MM.1S (cell line): ENCODE results near the gene FTH1.

Experiments
- DNase-seq: peaks from one replicate; pipeline ENCODE4 v3.0.0-alpha.2; 2015
- H2AFZ ChIP-seq: fragments of 300-600 bp; sonication (generic); 2 replicates; pipeline ENCODE4 v1.6.0; 2016; ENCODE audit warnings: antibody characterized with exemption, low read length
- H3F3A ChIP-seq: fragments of 300-600 bp; sonication (generic); 2 replicates; pipeline ENCODE4 v1.6.1; 2016; ENCODE audit warnings: mild to moderate bottlenecking, antibody characterized with exemption, low read length, moderate library complexity, mixed read lengths; ENCODE audit not compliant: insufficient read depth
- H3K27ac ChIP-seq: fragments of 300-600 bp; sonication (generic); 2 replicates; pipeline ENCODE4 v1.5.1; 2016; ENCODE audit warnings: mild to moderate bottlenecking, low read length
- H3K27me3 ChIP-seq: fragments of 300-600 bp; sonication (generic); replicated peaks from 2 replicates; pipeline ENCODE4 v1.6.0; 2016; ENCODE audit warnings: low read length; ENCODE audit not compliant: insufficient read depth
- H3K36me3 ChIP-seq: fragments of 300-600 bp; sonication (generic); replicated peaks from 2 replicates; pipeline ENCODE4 v1.6.1; 2016; ENCODE audit warnings: mild to moderate bottlenecking, low read length, mixed read lengths; ENCODE audit not compliant: insufficient read depth
- H3K4me1 ChIP-seq: fragments of 300-600 bp; sonication (generic); 2 replicates; pipeline ENCODE4 v1.6.1; 2016; ENCODE audit warnings: low read length, mixed read lengths
- H3K4me2 ChIP-seq: fragments of 300-600 bp; sonication (generic); 2 replicates; pipeline ENCODE4 v1.6.0; 2016; ENCODE audit warnings: low read depth, low read length
- H3K4me3 ChIP-seq: fragments of 300-600 bp; sonication (generic); 2 replicates; pipeline ENCODE4 v1.5.1; 2016; ENCODE audit warnings: low read length, mixed read lengths
- H3K79me2 ChIP-seq: fragments of 300-600 bp; sonication (generic); 2 replicates; pipeline ENCODE4 v1.6.1; 2016; ENCODE audit warnings: mixed run types, low read length, mixed read lengths
- H3K9ac ChIP-seq: fragments of 300-600 bp; sonication (generic); 2 replicates; pipeline ENCODE4 v1.6.1; 2016; ENCODE audit warnings: low read length, mixed read lengths
- H3K9me2 ChIP-seq: fragments of 300-600 bp; sonication (generic); replicated peaks from 2 replicates; pipeline ENCODE4 v1.6.1; 2016; ENCODE audit warnings: mild to moderate bottlenecking, low read length, mixed read lengths; ENCODE audit not compliant: insufficient read depth
- H3K9me3 ChIP-seq: fragments of 300-600 bp; sonication (generic); replicated peaks from 2 replicates; pipeline ENCODE4 v1.6.1; 2016; ENCODE audit warnings: mild to moderate bottlenecking, low read length, mixed read lengths; ENCODE audit not compliant: insufficient read depth
- H4K20me1 ChIP-seq: fragments of 300-600 bp; sonication (generic); 2 replicates; pipeline ENCODE4 v1.6.1; 2016; ENCODE audit warnings: mild to moderate bottlenecking, low read length, moderate library complexity, mixed read lengths; ENCODE audit not compliant: insufficient read depth
- CTCF ChIP-seq: fragments of 300-600 bp; sonication (generic); IDR thresholded peaks from 2 replicates; pipeline ENCODE4 v1.5.1; 2016; ENCODE audit warnings: antibody characterized with exemption, low read length, mixed read lengths
- EZH2 ChIP-seq: fragments of 300-600 bp; sonication (generic); optimal IDR thresholded peaks from 2 replicates; pipeline ENCODE3; 2017; ENCODE audit warnings: low read depth, mild to moderate bottlenecking, antibody characterized with exemption, low read length, mixed read lengths
- EZH2phosphoT487 ChIP-seq: fragments of 300-600 bp; sonication (generic); IDR thresholded peaks from 2 replicates; pipeline ENCODE4 v1.6.1; 2018; ENCODE audit warnings: antibody characterized with exemption, low read length

Gene FTH1

DNA sequence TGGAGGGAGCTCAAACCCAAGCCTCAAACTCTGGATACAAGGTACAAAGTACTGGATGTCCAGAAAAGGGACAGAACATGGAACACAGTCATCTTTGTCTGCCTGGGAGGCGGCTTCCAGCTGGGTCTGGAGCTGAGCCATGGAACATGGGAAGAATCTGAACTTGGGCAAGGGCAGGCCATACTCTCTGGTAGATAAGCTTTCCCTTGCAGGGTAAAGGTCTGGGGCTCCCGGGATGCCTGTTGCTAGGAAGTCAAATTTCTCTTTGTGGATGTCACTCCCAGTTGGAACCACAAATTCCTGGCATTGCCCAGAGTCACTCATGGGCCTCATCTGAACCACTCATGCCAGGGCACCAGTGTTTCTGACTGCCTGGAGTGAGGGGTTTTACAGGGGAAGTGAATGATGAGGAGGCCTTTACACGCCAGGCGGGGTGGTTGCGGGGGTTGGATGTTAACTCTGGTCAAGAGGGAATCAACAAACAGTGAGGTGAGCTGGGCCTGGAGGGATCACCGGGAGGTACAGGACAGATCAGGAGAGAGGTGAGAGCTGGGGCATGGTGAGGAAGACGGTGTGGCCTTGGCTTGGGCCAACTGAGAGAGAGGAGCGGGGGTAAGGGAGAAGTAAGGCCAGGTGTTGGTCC lies 5.7 kb downstream of the FTH1 start:
- Histone ChIP-seq H3K27me3 (no peaks in the 10 kb centered on the region; the same call in 1 of the 2 replicates), H3K9ac (no peak overlapping the region), H3K36me3 (no peaks in the 10 kb centered on the region; the same call in 1 of the 2 replicates), H3K9me3 (no peaks in the 10 kb centered on the region), H4K20me1 (no peaks in the 10 kb centered on the region), H3F3A (no peaks in the 10 kb centered on the region), H2AFZ (no peak overlapping the region), H3K4me2 (no peak overlapping the region), H3K4me1 (peaks cover 24% of the 10 kb centered on the region), H3K27ac (no peak overlapping the region), H3K79me2 (peaks cover 15% of the 10 kb centered on the region), H3K9me2 (no peaks in the 10 kb centered on the region), H3K4me3 (no peak overlapping the region)
- DNase-seq, result no peak
- TF ChIP-seq EZH2phosphoT487 (no peak), CTCF (no peak), EZH2 (no peak)

- Histone ChIP-seq H3K27me3 (no peaks in the 10 kb centered on the region; the same call in 1 of the 2 replicates), H3K4me2 (no peak overlapping the region), H3K36me3 (no peaks in the 10 kb centered on the region; the same call in 1 of the 2 replicates), H3K4me1 (peaks cover 18% of the 10 kb centered on the region), H3K9me2 (no peaks in the 10 kb centered on the region), H2AFZ (no peak overlapping the region), H3K27ac (no peak overlapping the region), H3K9ac (no peak overlapping the region), H3K4me3 (no peak overlapping the region), H3K9me3 (no peaks in the 10 kb centered on the region), H3K79me2 (peaks cover 4% of the 10 kb centered on the region; the same call in 1 of the 2 replicates), H3F3A (no peaks in the 10 kb centered on the region), H4K20me1 (no peaks in the 10 kb centered on the region)
- TF ChIP-seq EZH2, result no peak
- no peak for DNase-seq
Measured at GRCh38 chr11:61960532-61960931, 6.9 kb downstream of the FTH1 start.

- DNase-seq, result no peak
- Histone ChIP-seq H3K9me2 (no peaks in the 10 kb centered on the region), H3F3A (no peaks in the 10 kb centered on the region), H3K4me3 (no peak overlapping the region), H2AFZ (no peak overlapping the region), H3K36me3 (no peaks in the 10 kb centered on the region; the same call in 1 of the 2 replicates), H4K20me1 (no peaks in the 10 kb centered on the region), H3K4me1 (peaks cover 16% of the 10 kb centered on the region), H3K9ac (no peak overlapping the region), H3K79me2 (no peaks in the 10 kb centered on the region), H3K27ac (no peak overlapping the region), H3K9me3 (no peaks in the 10 kb centered on the region), H3K27me3 (peaks cover under 1% of the 10 kb centered on the region), H3K4me2 (no peak overlapping the region)
- TF ChIP-seq EZH2phosphoT487 (no peak), EZH2 (no peak), CTCF (no peak)
Measured at GRCh38 chr11:61959678-61960077, 7.8 kb downstream of the FTH1 start.

- no peak overlapping the region for H3K4me3 ChIP-seq
- H3K4me2 ChIP-seq, result no peak overlapping the region
- no peak overlapping the region for H2AFZ ChIP-seq
- no peak overlapping the region for H3K27ac ChIP-seq
- DNase-seq, result no peak
- H3F3A ChIP-seq, result no peaks in the 10 kb centered on the region
- H4K20me1 ChIP-seq, result no peaks in the 10 kb centered on the region
- no peaks in the 10 kb centered on the region for H3K9me2 ChIP-seq
- peaks cover 13% of the 10 kb centered on the region for H3K4me1 ChIP-seq
- H3K79me2 ChIP-seq, result no peaks in the 10 kb centered on the region
- no peak overlapping the region for H3K9ac ChIP-seq
- H3K27me3 ChIP-seq, result peaks cover 6% of the 10 kb centered on the region
- H3K9me3 ChIP-seq, result no peaks in the 10 kb centered on the region
- no peak for TF ChIP-seq EZH2
- no peak for TF ChIP-seq CTCF
- TF ChIP-seq EZH2phosphoT487, result no peak
- no peaks in the 10 kb centered on the region; the same call in 1 of the 2 replicates for H3K36me3 ChIP-seq
Measured at GRCh38 chr11:61959114-61959513, 8.3 kb downstream of the FTH1 start.
